K562 (cell line): ENCODE results near the gene MYADML2. TPM values are rescaled to one million over a fixed set of nuclear protein-coding genes. Genes with fewer than 3 reads are reported as not detected.

Source experiments
- ASH1L ChIP-seq: fragments of 450-650 bp; IDR thresholded peaks from 2 replicates; pipeline ENCODE4 v1.6.1; 2018; ENCODE audit warnings: borderline replicate concordance, mild to moderate bottlenecking, low read depth; ENCODE audit not compliant: partially characterized antibody
- ATF6 ChIP-seq: sonication (generic); formaldehyde crosslinking; IDR thresholded peaks from 2 replicates; pipeline ENCODE4 v1.4.0; 2020; ENCODE audit warnings: mild to moderate bottlenecking, missing genetic modification reagents
- BRD9 ChIP-seq: fragments of 450-650 bp; IDR thresholded peaks from 2 replicates; pipeline ENCODE4 v1.6.1; 2018; ENCODE audit warnings: low read depth; ENCODE audit not compliant: partially characterized antibody
- CBX2 ChIP-seq: fragments of 200-600 bp; sonication (generic); IDR thresholded peaks from one replicate; pipeline ENCODE4 v1.6.1; 2012; ENCODE audit warnings: mild to moderate bottlenecking, low read length, inconsistent platforms; ENCODE audit not compliant: insufficient read depth, poor library complexity, severe bottlenecking
- CCAR2 ChIP-seq: fragments of 200-400 bp; formaldehyde crosslinking; IDR thresholded peaks from 2 replicates; pipeline ENCODE4 v1.6.1; 2017; ENCODE audit warnings: mild to moderate bottlenecking, low read depth, low read length
- DPF2 ChIP-seq: fragments of 450-650 bp; IDR thresholded peaks from 2 replicates; pipeline ENCODE4 v1.6.1; 2016
- E2F5 ChIP-seq: sonication (generic); formaldehyde crosslinking; IDR thresholded peaks from 2 replicates; pipeline ENCODE4 v1.8.0; 2022; ENCODE audit warnings: mild to moderate bottlenecking, missing genetic modification reagents
- FOXK1 ChIP-seq: sonication (generic); formaldehyde crosslinking; IDR thresholded peaks from 2 replicates; pipeline ENCODE4 v1.8.0; 2022; ENCODE audit warnings: missing genetic modification reagents, mild to moderate bottlenecking, borderline replicate concordance
- FOXK2 ChIP-seq, 2 experiments: fragments of 450-650 bp; IDR thresholded peaks in 1 of 2; conservative IDR thresholded peaks in 1 of 2; 2 replicates each; pipeline ENCODE4 v1.6.1; 2016; ENCODE audit warnings: low read depth in 2 of 2, mild to moderate bottlenecking in 1 of 2
- HOXB6 ChIP-seq: fragments of 250-450 bp; sonication (Bioruptor Pico); IDR thresholded peaks from 2 replicates; pipeline ENCODE4 v1.5.1; 2022; ENCODE audit warnings: mild to moderate bottlenecking, borderline replicate concordance
- NELFE ChIP-seq: IDR thresholded peaks from 2 replicates; pipeline ENCODE4 v1.6.1; 2011; ENCODE audit warnings: mild to moderate bottlenecking; ENCODE audit not compliant: insufficient read depth, insufficient read length
- PHB2 ChIP-seq: fragments of 450-650 bp; IDR thresholded peaks from 2 replicates; pipeline ENCODE4 v1.6.1; 2017; ENCODE audit warnings: low read depth
- RAD51 ChIP-seq: fragments of 450-650 bp; IDR thresholded peaks from 2 replicates; pipeline ENCODE4 v1.7.1; 2016; ENCODE audit warnings: low read depth, mild to moderate bottlenecking, borderline replicate concordance
- RHOXF2B ChIP-seq: fragments of 250-450 bp; sonication (Bioruptor Pico); conservative IDR thresholded peaks from 2 replicates; pipeline ENCODE4 v1.5.1; 2021
- RUNX1 ChIP-seq: sonication (generic); IDR thresholded peaks from 2 replicates; pipeline ENCODE4 v1.6.1; 2016; ENCODE audit warnings: antibody characterized with exemption, low read depth
- STAT5A ChIP-seq: IDR thresholded peaks from 2 replicates; pipeline ENCODE4 v1.6.1; 2012; ENCODE audit warnings: low read length, inconsistent platforms, borderline replicate concordance
- STAT6 ChIP-seq: sonication (generic); formaldehyde crosslinking; IDR thresholded peaks from 2 replicates; pipeline ENCODE4 v1.8.1; 2023; ENCODE audit warnings: mild to moderate bottlenecking, missing genetic modification reagents
- TAF7 ChIP-seq: fragments of 450-650 bp; IDR thresholded peaks from 2 replicates; pipeline ENCODE4 v1.6.1; 2016; ENCODE audit warnings: missing genetic modification characterization, missing compliant biosample characterization
- TEAD4 ChIP-seq, 2 experiments: sonication (generic) in 1 of 2; formaldehyde crosslinking in 1 of 2; IDR thresholded peaks; 2 replicates each; pipeline versions ENCODE4 v1.6.1 to v1.8.0; 2012 to 2022; ENCODE audit warnings: borderline replicate concordance in 1 of 2, inconsistent platforms in 1 of 2, low read length in 1 of 2, mild to moderate bottlenecking in 1 of 2, missing genetic modification reagents in 1 of 2
- ZBTB9 ChIP-seq: fragments of 450-650 bp; formaldehyde crosslinking; IDR thresholded peaks from 2 replicates; pipeline ENCODE4 v1.4.0; 2020; ENCODE audit warnings: mild to moderate bottlenecking, moderate library complexity
- ZFP30 ChIP-seq: fragments of 250-450 bp; sonication (Bioruptor Pico); IDR thresholded peaks from 2 replicates; pipeline ENCODE4 v1.8.0; 2022; ENCODE audit warnings: moderate library complexity, mild to moderate bottlenecking, inconsistent platforms, borderline replicate concordance
- ZNF778 ChIP-seq: fragments of 450-650 bp; formaldehyde crosslinking; IDR thresholded peaks from 2 replicates; pipeline ENCODE4 v1.4.0; 2020; ENCODE audit warnings: mild to moderate bottlenecking, moderate library complexity
- polyA plus RNA-seq, 8 experiments: library from polyadenylated mRNA; depleted of rRNA in 4 of 8; stranded (reverse) in 5 of 8; unstranded in 3 of 8; fragments of >200 nt; fragmentation: Nextera tagmentation in 2 of 8; fragmentation: Illumina TruSeq in 1 of 8; extraction: Ambion mirVana in 2 of 8; extraction: Trizol in 1 of 8; gene quantifications; 2 replicates each; pipeline versions ENCODE4 v1.2.1 to v1.2.3, GENCODE V29; 2011 to 2014; ENCODE audit warnings: inconsistent platforms in 1 of 8, missing spikeins in 1 of 8
- total RNA-seq, 7 experiments: library from RNA; depleted of rRNA in 6 of 7; stranded (reverse); fragments of >200 nt in 6 of 7; fragmentation: Illumina TruSeq in 2 of 7; extraction: Trizol in 2 of 7; gene quantifications; 2 replicates each; pipeline versions ENCODE4 v1.2.1 to v1.2.3, GENCODE V29; 2011 to 2021; ENCODE audit warnings: low replicate concordance in 1 of 7

MYADML2 gene
- total and polyA plus RNA-seq, 9 of the 15 experiments (the other 6 are each of a cell fraction or from before 2014, with no cell fraction given): not detected

- TF ChIP-seq HOXB6 (CRISPR knock-in tag) (no peak), ZFP30 (CRISPR knock-in tag) (no peak), ZBTB9 (CRISPR knock-in tag) (no peak), ZNF778 (CRISPR knock-in tag) (no peak), TEAD4 (IDR thresholded peaks at IDR 0.05; ENCODE audit: low read length) (no peak), TEAD4 (CRISPR knock-in tag; IDR thresholded peaks at IDR 0.05; ENCODE audit: borderline replicate concordance) (no peak), E2F5 (CRISPR knock-in tag) (no peak), BRD9 (no peak), TAF7 (tag) (no peak), STAT5A (no peak), RAD51 (no peak), RHOXF2B (CRISPR knock-in tag) (no peak), ATF6 (CRISPR knock-in tag) (no peak), STAT6 (CRISPR knock-in tag) (no peak), RUNX1 (no peak), PHB2 (no peak), DPF2 (no peak), FOXK1 (CRISPR knock-in tag) (no peak), NELFE (no peak), FOXK2 (conservative IDR thresholded peaks at IDR 0.05 in 1 of 2, IDR thresholded peaks at IDR 0.05 in 1 of 2; ENCODE audit: low read depth in 2 of 2) (no peak), CBX2 (no peak), ASH1L (no peak), CCAR2 (no peak)
Observed at GRCh38 chr17:81922566-81923301, 24.3 kb downstream of the MYADML2 start (continued).
